ENCODE results near the gene TRAF2. TPM values are rescaled to one million over a fixed set of nuclear protein-coding genes. Genes with fewer than 3 reads are reported as not detected.

TRAF2 gene
- total and polyA plus RNA-seq, 9 of the 15 experiments (the other 6 are each of a cell fraction or from before 2014, with no cell fraction given), result 0.24 to 45.2 (median 18.0) TPM

DNA sequence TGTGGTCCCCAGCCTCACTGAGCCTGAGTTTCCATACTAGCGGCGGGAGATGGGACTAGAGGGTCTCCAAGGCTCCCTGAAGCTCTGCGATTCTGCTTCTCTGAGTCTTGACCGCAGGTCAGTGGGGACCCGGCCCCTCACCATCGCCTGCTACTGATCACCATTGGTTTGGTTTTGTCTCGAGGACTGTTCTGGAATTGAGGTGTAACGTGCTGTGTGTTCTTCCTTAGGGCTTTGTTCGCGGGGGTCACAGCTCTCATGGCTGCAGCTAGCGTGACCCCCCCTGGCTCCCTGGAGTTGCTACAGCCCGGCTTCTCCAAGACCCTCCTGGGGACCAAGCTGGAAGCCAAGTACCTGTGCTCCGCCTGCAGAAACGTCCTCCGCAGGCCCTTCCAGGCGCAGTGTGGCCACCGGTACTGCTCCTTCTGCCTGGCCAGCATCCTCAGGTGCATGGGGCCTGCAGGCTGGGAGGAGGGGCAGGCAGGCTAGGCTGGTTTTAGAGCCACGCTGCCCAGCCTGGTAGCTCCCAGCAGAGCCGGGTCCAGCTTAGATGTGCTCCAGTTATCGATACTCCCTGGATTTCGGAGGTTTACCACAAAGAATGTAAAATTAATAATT, 12.3 kb downstream of the TRAF2 start:
- no peak for FAIRE-seq
- Histone ChIP-seq H3K4me1 (replicated peaks in 1 of 2; ENCODE audit: control insufficient read depth in 2 of 2, insufficient read depth in 2 of 2, low read length in 2 of 2) (peaks cover 0 to 11% of the 10 kb centered on the region in 2 experiments; a peak in 2 of 5 replicates), H3K27ac (ENCODE audit: extremely low read depth, low read depth, low read length) (no peak overlapping the region), H3K79me2 (ENCODE audit: control insufficient read depth, insufficient read depth, low read length) (peaks cover 33% of the 10 kb centered on the region), H2AFZ (ENCODE audit: low read depth, low read length) (no peak overlapping the region), H3K27me3 (ENCODE audit: control insufficient read depth in 2 of 2, insufficient read depth in 2 of 2, low read length in 2 of 2) (no peaks in the 10 kb centered on the region), H4K20me1 (replicated peaks; ENCODE audit: control insufficient read depth, insufficient read depth, low read length) (peaks cover 9% of the 10 kb centered on the region), H3K9ac (ENCODE audit: insufficient read depth in 1 of 2, low read depth in 2 of 2, low read length in 2 of 2) (peak overlapping the region in 1 of 2 experiments; percentile 50; a peak in 1 of 4 replicates), H3K4me2 (ENCODE audit: insufficient read depth, low read length) (no peak overlapping the region), H3K4me3 (no peak overlapping the region), H3K9me3 (replicated peaks; ENCODE audit: control insufficient read depth, insufficient read depth, low read depth, low read length) (no peaks in the 10 kb centered on the region), H3K36me3 (ENCODE audit: control insufficient read depth, insufficient read depth, low read length) (peaks cover 72% of the 10 kb centered on the region), H3K9me1 (ENCODE audit: control insufficient read depth, insufficient read depth, low read length) (peaks cover 3% of the 10 kb centered on the region)
- no TSS peak for BruUV-seq (replicated peaks)
- in situ Hi-C loops (cut with MboI) (no loop called here), intact Hi-C loops (cut with micrococcal nuclease) (no loop called here)
- ATAC-seq, result no peak
- WGBS (ENCODE audit: insufficient coverage, low coverage, missing lambda C conversion rate), result 92% methylated on average over 17 of the region's 21 CpGs
- ChIA-PET CTCF (ENCODE audit: low intra/inter-chr PET ratio) (no interaction called here), POLR2A (interaction anchor here (0.6 to 1.3 kb wide), 6 partner anchors 10 to 76 kb away, joined by 3 to 5 read pairs (median 3); no protein-coding TSS in a partner anchor)
- DNase-seq (ENCODE audit: extremely low read depth in 1 of 4, low spot score in 3 of 4), result no peak
- TF ChIP-seq, protein P1, sequence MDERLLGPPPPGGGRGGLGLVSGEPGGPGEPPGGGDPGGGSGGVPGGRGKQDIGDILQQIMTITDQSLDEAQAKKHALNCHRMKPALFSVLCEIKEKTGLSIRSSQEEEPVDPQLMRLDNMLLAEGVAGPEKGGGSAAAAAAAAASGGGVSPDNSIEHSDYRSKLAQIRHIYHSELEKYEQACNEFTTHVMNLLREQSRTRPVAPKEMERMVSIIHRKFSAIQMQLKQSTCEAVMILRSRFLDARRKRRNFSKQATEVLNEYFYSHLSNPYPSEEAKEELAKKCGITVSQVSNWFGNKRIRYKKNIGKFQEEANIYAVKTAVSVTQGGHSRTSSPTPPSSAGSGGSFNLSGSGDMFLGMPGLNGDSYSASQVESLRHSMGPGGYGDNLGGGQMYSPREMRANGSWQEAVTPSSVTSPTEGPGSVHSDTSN (CRISPR knock-in tag; IDR thresholded peaks at IDR 0.05; ENCODE audit: low read depth), result no peak
- TF ChIP-seq, protein P1 (tag; conservative IDR thresholded peaks at IDR 0.05; ENCODE audit: low read depth), result no peak
- TF ChIP-seq CBFA2T3 (IDR thresholded peaks at IDR 0.05) (no peak), CCAR2 (IDR thresholded peaks at IDR 0.05; ENCODE audit: low read depth, low read length) (no peak), MTF1 (CRISPR knock-in tag; IDR thresholded peaks at IDR 0.05; ENCODE audit: borderline replicate concordance) (no peak), ZNF561 (CRISPR knock-in tag; conservative IDR thresholded peaks at IDR 0.05) (no peak), BCL6 (CRISPR knock-in tag; IDR thresholded peaks at IDR 0.05) (no peak), SNIP1 (IDR thresholded peaks at IDR 0.05; ENCODE audit: low read depth) (no peak), BRD9 (IDR thresholded peaks at IDR 0.05; ENCODE audit: low read depth, partially characterized antibody) (no peak), HDAC3 (IDR thresholded peaks at IDR 0.05; ENCODE audit: borderline replicate concordance, partially characterized antibody) (no peak), FOXJ3 (CRISPR knock-in tag; IDR thresholded peaks at IDR 0.05) (no peak), ZEB2 (IDR thresholded peaks at IDR 0.05) (no peak), RUNX1 (IDR thresholded peaks at IDR 0.05; ENCODE audit: low read depth) (no peak)
- TF ChIP-seq, protein P2, sequence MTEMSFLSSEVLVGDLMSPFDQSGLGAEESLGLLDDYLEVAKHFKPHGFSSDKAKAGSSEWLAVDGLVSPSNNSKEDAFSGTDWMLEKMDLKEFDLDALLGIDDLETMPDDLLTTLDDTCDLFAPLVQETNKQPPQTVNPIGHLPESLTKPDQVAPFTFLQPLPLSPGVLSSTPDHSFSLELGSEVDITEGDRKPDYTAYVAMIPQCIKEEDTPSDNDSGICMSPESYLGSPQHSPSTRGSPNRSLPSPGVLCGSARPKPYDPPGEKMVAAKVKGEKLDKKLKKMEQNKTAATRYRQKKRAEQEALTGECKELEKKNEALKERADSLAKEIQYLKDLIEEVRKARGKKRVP (CRISPR knock-in tag; IDR thresholded peaks at IDR 0.05), result no peak
- TF ChIP-seq, protein P3, sequence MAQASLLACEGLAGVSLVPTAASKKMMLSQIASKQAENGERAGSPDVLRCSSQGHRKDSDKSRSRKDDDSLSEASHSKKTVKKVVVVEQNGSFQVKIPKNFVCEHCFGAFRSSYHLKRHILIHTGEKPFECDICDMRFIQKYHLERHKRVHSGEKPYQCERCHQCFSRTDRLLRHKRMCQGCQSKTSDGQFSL (CRISPR knock-in tag; IDR thresholded peaks at IDR 0.05), result no peak
- TF ChIP-seq, protein P3 (tag; IDR thresholded peaks at IDR 0.05), result no peak
- TF ChIP-seq, protein P4, sequence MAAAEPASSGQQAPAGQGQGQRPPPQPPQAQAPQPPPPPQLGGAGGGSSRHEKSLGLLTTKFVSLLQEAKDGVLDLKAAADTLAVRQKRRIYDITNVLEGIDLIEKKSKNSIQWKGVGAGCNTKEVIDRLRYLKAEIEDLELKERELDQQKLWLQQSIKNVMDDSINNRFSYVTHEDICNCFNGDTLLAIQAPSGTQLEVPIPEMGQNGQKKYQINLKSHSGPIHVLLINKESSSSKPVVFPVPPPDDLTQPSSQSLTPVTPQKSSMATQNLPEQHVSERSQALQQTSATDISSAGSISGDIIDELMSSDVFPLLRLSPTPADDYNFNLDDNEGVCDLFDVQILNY (CRISPR knock-in tag; IDR thresholded peaks at IDR 0.05), result no peak
